ENCODE data around the gene MISP.

MISP gene

DNA sequence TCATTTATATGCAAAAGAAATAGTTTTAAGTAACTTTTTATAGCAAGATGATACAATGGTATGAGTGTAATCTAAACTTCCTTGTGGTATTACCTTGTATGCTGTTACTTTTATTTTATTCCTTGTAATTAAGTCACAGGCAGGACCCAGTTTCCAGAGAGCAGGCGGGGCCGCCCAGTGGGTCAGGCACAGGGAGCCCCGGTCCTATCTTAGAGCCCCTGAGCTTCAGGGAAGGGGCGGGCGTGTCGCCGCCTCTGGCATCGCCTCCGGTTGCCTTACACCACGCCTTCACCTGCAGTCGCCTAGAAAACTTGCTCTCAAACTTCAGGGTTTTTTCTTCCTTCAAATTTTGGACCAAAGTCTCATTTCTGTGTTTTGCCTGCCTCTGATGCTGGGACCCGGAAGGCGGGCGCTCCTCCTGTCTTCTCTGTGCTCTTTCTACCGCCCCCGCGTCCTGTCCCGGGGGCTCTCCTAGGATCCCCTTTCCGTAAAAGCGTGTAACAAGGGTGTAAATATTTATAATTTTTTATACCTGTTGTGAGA lies 60.7 kb downstream of the MISP start:
- no peak for DNase-seq

DNA sequence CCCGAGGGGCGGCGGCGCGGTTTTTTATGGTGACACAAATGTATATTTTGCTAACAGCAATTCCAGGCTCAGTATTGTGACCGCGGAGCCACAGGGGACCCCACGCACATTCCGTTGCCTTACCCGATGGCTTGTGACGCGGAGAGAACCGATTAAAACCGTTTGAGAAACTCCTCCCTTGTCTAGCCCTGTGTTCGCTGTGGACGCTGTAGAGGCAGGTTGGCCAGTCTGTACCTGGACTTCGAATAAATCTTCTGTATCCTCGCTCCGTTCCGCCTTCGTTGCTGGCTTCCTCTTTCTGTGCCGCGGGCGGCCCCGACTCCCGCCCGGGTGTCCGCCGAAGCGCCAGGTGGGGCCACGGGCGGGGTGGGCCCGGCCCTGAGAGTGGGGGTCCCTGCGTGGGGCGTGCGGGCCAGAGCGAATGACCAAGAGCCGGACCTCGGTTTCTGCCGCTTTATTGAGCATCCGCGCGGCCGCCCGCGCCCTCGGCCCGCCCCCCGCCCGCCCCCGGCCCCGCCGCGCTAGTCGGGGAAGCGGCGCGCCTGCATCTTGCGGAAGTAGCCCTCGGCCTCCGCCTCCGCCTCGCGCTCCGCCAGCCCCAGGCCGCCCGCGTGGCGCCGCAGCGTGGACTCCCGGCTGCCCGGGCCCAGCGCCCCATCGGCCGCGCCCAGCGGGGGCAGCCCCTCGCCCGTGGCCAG lies 61.3 kb downstream of the MISP start:
- DNase-seq: no peak

DNA sequence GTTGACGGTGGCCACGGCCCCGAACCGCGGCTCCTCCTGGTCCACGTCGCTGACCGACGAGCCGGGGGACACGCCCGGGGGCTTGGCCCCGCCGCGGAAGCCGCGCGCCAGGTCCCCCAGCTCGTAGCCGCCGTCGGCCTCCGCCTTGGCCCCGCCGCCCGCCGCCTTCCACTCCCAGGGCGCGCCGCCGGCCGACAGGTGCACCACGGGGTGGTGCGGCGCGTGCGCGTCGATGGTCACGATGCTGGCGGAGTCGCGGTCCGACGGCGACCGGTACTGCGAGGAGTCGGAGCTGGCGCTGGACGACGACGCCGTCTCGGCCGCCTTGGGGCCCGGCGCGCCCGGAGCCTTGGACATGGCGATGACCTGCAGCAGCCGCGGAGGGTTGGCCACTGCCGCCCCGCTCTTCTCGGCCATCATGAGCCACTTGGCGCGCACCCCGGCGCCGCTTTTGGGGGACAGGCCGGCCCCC lies 61.9 kb downstream of the MISP start:
- no peak for DNase-seq

- no peak for DNase-seq
These were observed 62.6 kb downstream of the MISP start for GRCh38 chr19:813219-814151.

All from NCI-H510A treated with DMSO at 0.1 percent for 48 hours (cell line).